ENCODE data around the gene OGDH. TPM values are rescaled to one million over a fixed set of nuclear protein-coding genes. Genes with fewer than 3 reads are reported as not detected.

OGDH gene
- total and polyA plus RNA-seq, 10 of the 15 experiments (the other 5 are each of a cell fraction or from before 2014, with no cell fraction given) = 4.1 to 103 (median 48.4) TPM

DNA sequence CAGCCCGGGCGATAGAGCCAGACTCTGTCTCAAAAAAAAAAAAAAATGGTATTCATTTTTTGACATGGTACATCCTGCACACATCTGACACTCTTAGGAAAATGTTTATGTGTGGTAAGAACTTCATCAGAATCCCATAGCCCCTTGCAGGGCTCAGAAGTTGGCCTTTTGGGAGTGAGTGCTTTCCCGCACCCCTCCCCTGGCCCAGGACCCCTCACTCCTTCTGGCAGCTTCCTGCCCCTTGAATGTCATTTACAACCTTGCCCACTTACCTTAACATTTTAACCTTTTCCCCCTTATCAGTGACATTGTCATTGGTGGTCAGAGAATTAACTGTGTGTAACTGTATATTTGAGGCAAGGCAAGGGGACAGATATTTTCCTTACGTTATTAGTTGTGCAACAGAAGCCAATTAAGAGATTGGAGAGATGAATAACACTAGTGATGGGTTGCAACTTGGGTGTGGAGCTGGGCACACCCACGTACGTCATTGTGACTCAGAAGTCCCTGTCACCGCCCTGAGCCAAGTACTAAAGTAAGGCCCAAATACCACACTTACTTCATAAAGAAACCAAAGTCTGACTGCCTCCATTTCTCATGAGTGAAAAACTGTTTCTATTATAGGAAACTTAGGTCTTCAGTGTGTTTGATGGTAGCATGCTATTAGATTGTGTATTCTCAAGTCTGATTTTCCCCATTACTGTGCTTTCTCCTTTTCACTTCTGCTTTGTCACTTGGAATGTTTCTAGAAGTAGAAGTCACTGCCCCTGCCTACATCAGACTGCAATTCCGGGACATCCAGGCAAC, 31.6 kb downstream of the OGDH start (continued):
- TF ChIP-seq CHD1 (IDR thresholded peaks at IDR 0.05; ENCODE audit: low read depth, low read length) (no peak), ESRRA (IDR thresholded peaks at IDR 0.05; ENCODE audit: low read length) (no peak), CHD2 (IDR thresholded peaks at IDR 0.05; ENCODE audit: borderline replicate concordance, low read depth, low read length) (peak; percentile 38; the same call in 1 of the 2 replicates), EP300 (IDR thresholded peaks at IDR 0.05; ENCODE audit: borderline replicate concordance in 1 of 2, control insufficient read depth in 1 of 2, low read depth in 2 of 2, low read length in 2 of 2) (peak; percentile 89 to 95; a peak in 3 of 4 replicates), NFYB (IDR thresholded peaks at IDR 0.05; ENCODE audit: insufficient read depth, low read depth, low read length) (no peak), EZH2 (IDR thresholded peaks at IDR 0.05; ENCODE audit: borderline replicate concordance, control insufficient read depth, low read depth, low read length) (no peak), RBBP5 (conservative IDR thresholded peaks at IDR 0.05) (peak; percentile 65; the same call in 1 of the 2 replicates), IKZF1 (conservative IDR thresholded peaks at IDR 0.05) (peak; percentile 91), YBX1 (IDR thresholded peaks at IDR 0.05) (no peak), ZNF274 (IDR thresholded peaks at IDR 0.05; ENCODE audit: insufficient read depth, insufficient read length) (no peak), MYB (IDR thresholded peaks at IDR 0.05; ENCODE audit: borderline replicate concordance, low read depth, low read length) (no peak), DPF2 (IDR thresholded peaks at IDR 0.05) (peak; percentile 83), RELA (IDR thresholded peaks at IDR 0.05; ENCODE audit: borderline replicate concordance, partially characterized antibody) (peak; percentile 7), BHLHE40 (IDR thresholded peaks at IDR 0.05; ENCODE audit: borderline replicate concordance in 1 of 2, low read depth in 2 of 2, low read length in 1 of 2) (peak; percentile 69 to 78), RAD21 (IDR thresholded peaks at IDR 0.05; ENCODE audit: insufficient read depth, low read depth, low read length) (no peak), TBL1XR1 (IDR thresholded peaks at IDR 0.05; ENCODE audit: low read depth, low read length) (peak; percentile 91; the same call in 1 of the 2 replicates), RB1 (IDR thresholded peaks at IDR 0.05; ENCODE audit: borderline replicate concordance) (no peak; the same call in 1 of the 2 replicates), SMC3 (IDR thresholded peaks at IDR 0.05; ENCODE audit: borderline replicate concordance, low read length) (no peak), HDAC2 (IDR thresholded peaks at IDR 0.05) (no peak), GATAD2B (conservative IDR thresholded peaks at IDR 0.05; ENCODE audit: low read depth) (peak; percentile 31; the same call in 1 of the 2 replicates), SIX5 (IDR thresholded peaks at IDR 0.05; ENCODE audit: low read depth, low read length, severe bottlenecking) (no peak), NR2F1 (conservative IDR thresholded peaks at IDR 0.05) (peak; percentile 76; the same call in 1 of the 2 replicates), POLR2AphosphoS5 (IDR thresholded peaks at IDR 0.05; ENCODE audit: low read length) (0 out of 2 replicates have a peak, but pooled peaks have one; percentile 37), ZZZ3 (IDR thresholded peaks at IDR 0.05; ENCODE audit: control insufficient read depth, insufficient read length, low read depth) (no peak), NFXL1 (IDR thresholded peaks at IDR 0.05; ENCODE audit: borderline replicate concordance) (no peak), PKNOX1 (IDR thresholded peaks at IDR 0.05) (peak; percentile 61), PAX5 (IDR thresholded peaks at IDR 0.05; ENCODE audit: borderline replicate concordance, low read depth, low read length) (peak; percentile 84)
- TF ChIP-seq, protein P1, sequence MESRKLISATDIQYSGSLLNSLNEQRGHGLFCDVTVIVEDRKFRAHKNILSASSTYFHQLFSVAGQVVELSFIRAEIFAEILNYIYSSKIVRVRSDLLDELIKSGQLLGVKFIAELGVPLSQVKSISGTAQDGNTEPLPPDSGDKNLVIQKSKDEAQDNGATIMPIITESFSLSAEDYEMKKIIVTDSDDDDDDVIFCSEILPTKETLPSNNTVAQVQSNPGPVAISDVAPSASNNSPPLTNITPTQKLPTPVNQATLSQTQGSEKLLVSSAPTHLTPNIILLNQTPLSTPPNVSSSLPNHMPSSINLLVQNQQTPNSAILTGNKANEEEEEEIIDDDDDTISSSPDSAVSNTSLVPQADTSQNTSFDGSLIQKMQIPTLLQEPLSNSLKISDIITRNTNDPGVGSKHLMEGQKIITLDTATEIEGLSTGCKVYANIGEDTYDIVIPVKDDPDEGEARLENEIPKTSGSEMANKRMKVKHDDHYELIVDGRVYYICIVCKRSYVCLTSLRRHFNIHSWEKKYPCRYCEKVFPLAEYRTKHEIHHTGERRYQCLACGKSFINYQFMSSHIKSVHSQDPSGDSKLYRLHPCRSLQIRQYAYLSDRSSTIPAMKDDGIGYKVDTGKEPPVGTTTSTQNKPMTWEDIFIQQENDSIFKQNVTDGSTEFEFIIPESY (IDR thresholded peaks at IDR 0.05) = no peak
- TF ChIP-seq, protein P2, sequence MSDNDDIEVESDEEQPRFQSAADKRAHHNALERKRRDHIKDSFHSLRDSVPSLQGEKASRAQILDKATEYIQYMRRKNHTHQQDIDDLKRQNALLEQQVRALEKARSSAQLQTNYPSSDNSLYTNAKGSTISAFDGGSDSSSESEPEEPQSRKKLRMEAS (IDR thresholded peaks at IDR 0.05; ENCODE audit: low read depth, low read length) = 0 out of 2 replicates have a peak, but pooled peaks have one; percentile 41
